Osteocyte (in vitro differentiated cells): Measurements from ENCODE around the gene KMT2B. TPM values are rescaled to one million over a fixed set of nuclear protein-coding genes. Genes with fewer than 3 reads are reported as not detected.
A peak's percentile ranks its signal among the peaks of the same experiment; 100 is the strongest.

Source experiments
- DNase-seq: peaks from one replicate; pipeline ENCODE4 v3.0.0; 2021; ENCODE audit warnings: mixed read lengths; ENCODE audit not compliant: unreplicated experiment; ENCODE audit errors: extremely low spot score
- H3K27ac Mint-ChIP-seq: one replicate; pipeline ENCODE4 v1.8.0; 2021; ENCODE audit warnings: mild to moderate bottlenecking, mixed read lengths; ENCODE audit not compliant: unreplicated experiment
- H3K27me3 Mint-ChIP-seq: one replicate; pipeline ENCODE4 v1.8.0; 2021; ENCODE audit warnings: mixed read lengths; ENCODE audit not compliant: unreplicated experiment
- H3K36me3 Mint-ChIP-seq: one replicate; pipeline ENCODE4 v1.8.0; 2021; ENCODE audit warnings: mixed read lengths; ENCODE audit not compliant: unreplicated experiment
- H3K4me1 Mint-ChIP-seq: one replicate; pipeline ENCODE4 v1.8.0; 2021; ENCODE audit warnings: mixed read lengths; ENCODE audit not compliant: unreplicated experiment
- H3K4me3 Mint-ChIP-seq: one replicate; pipeline ENCODE4 v1.8.0; 2021; ENCODE audit warnings: mild to moderate bottlenecking, moderate library complexity, mixed read lengths; ENCODE audit not compliant: unreplicated experiment
- H3K9me3 Mint-ChIP-seq: one replicate; pipeline ENCODE4 v1.8.0; 2021; ENCODE audit warnings: mixed read lengths; ENCODE audit not compliant: unreplicated experiment
- CTCF ChIP-seq: fragments of 200-600 bp; sonication (generic); IDR thresholded peaks from 2 replicates; pipeline ENCODE4 v1.5.0; 2021; ENCODE audit warnings: antibody characterized with exemption, mild to moderate bottlenecking, moderate library complexity
- total RNA-seq: library from RNA; stranded (reverse); gene quantifications from 2 replicates; pipeline ENCODE4 v1.2.1, GENCODE V29; 2021

The KMT2B gene
- total RNA-seq, 1 donor from 2014 or later: 45.1 TPM

- no peaks in the 10 kb centered on the region for H3K9me3 Mint-ChIP-seq
- no peaks in the 10 kb centered on the region for H3K27me3 Mint-ChIP-seq
- H3K4me1 Mint-ChIP-seq: no peaks in the 10 kb centered on the region
- no peak for TF ChIP-seq CTCF
- no peak overlapping the region for H3K4me3 Mint-ChIP-seq
- DNase-seq: no peak
- no peak overlapping the region for H3K27ac Mint-ChIP-seq
- peaks cover 58% of the 10 kb centered on the region for H3K36me3 Mint-ChIP-seq
These were observed 15.7 kb downstream of the KMT2B start for GRCh38 chr19:35733180-35734125.

GRCh38 chr19:35734273-35734672 lies 16.5 kb downstream of the KMT2B start:
- Mint-ChIP-seq H3K4me1 (no peaks in the 10 kb centered on the region), H3K9me3 (no peaks in the 10 kb centered on the region), H3K27me3 (no peaks in the 10 kb centered on the region), H3K4me3 (no peak overlapping the region), H3K27ac (no peak overlapping the region), H3K36me3 (peaks cover 56% of the 10 kb centered on the region)
- no peak for TF ChIP-seq CTCF
- no peak for DNase-seq

- no peak for TF ChIP-seq CTCF
- H3K4me1 Mint-ChIP-seq: no peaks in the 10 kb centered on the region
- peaks cover 50% of the 10 kb centered on the region for H3K36me3 Mint-ChIP-seq
- H3K27me3 Mint-ChIP-seq: no peaks in the 10 kb centered on the region
- no peak overlapping the region for H3K4me3 Mint-ChIP-seq
- no peak for DNase-seq
- no peaks in the 10 kb centered on the region for H3K9me3 Mint-ChIP-seq
- no peak overlapping the region for H3K27ac Mint-ChIP-seq
These were observed 17.1 kb downstream of the KMT2B start for GRCh38 chr19:35734889-35735288.

GRCh38 chr19:35736913-35737886 lies 19.4 kb downstream of the KMT2B start:
- H3K36me3 Mint-ChIP-seq: peaks cover 35% of the 10 kb centered on the region
- no peak overlapping the region for H3K4me3 Mint-ChIP-seq
- peak overlapping the region; percentile 31 for H3K27ac Mint-ChIP-seq
- no peaks in the 10 kb centered on the region for H3K9me3 Mint-ChIP-seq
- peaks cover 8% of the 10 kb centered on the region for H3K4me1 Mint-ChIP-seq
- no peaks in the 10 kb centered on the region for H3K27me3 Mint-ChIP-seq
- no peak for DNase-seq
- no peak for TF ChIP-seq CTCF
